SK-N-DZ (cell line): ENCODE measurements around the gene CD2AP.
"Not testable (repeated sequence)": the region's sequence is repeated elsewhere in the genome, so short reads cannot be mapped to it uniquely, and the experiment has no call there.

Experiments
- DNase-seq: peaks from one replicate; pipeline ENCODE4 v3.0.0-alpha.2; 2015; ENCODE audit warnings: low spot score

Gene CD2AP

DNA sequence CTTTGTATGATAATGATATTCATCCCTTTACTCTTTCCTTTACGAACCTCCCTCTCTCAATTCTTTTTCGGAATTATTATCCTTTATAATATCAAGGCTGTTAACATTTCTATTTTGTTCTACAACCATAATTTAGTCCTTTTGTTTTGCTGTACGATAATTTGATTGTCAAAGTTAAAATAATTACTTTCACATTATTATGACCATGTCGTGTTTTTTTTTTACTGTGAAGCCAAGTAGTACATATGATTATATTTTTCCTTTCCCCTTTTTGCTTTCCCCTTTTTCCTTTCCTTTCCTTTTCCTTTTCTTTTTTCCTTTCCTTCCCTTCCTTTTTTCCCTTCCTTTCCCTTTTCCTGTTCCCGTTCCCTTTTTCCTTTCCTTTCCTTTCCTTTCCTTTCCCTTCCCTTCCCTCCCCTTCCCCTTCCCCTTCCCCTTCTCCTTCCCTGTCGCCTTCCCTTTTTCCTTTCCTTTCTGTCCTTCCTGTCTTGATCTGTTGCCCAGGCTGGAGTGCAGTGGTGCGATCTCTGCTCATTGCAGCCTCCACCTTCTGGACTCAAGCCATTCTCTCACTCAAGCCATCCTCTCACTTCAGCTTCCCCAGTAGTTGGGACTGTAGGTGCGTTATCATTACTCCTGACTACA is 19.5 kb downstream of the CD2AP start:
- no peak for DNase-seq

DNA sequence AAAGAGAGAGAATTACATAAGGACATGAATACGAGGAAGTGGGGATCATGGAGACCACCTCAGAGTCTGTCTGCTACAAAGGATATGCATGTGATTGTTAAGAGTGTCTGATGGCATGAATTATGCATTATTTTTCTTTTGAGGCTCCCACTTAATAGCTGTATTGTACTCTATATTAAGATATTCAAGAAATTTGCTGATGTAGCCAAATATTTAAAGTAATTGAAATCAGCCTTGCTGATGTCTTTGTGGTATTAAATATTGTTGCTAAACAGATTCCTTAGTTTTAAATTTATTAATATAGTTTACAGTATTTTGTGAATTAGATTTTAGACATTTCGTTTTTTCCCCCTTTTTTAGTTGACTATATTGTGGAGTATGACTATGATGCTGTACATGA is 25.3 kb downstream of the CD2AP start:
- no peak for DNase-seq

DNA sequence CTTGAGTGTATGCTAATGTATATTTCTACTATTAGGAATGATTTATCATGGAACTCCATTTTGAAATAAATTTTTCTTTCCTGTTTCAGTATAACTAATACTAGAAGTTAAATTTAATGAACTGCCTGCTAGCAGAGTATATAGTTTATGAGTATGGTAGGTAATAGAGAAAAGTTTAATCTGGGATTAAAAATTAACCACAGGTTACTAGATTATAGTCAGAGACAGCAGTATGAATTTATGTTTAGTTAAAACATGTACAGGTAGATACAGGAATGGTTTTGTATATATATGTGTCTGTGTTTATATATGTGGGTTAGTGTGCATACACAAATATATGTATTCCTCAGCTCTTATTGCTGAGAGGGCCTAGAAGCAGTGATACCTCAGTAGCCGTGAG is 32.3 kb downstream of the CD2AP start:
- no peak for DNase-seq

DNA sequence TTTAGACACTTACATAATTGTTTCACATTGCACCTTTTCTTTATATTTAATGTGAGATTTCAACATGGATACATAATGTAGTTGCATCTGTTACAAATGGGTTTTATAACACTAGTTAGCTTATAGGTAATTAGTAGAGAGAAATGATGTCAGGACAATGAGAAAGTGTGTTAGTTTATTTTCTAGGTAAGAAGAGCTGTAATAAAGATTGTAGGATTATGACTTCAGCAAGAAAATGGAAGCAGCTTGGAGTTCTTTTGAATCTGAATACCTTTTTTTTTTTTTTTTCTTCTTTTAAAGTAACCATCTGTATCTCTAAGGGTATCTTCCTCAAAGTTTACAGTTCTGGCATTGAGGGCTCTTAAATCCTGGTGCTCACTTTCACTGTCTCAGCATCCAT is 35.3 kb downstream of the CD2AP start:
- no peak for DNase-seq

DNA sequence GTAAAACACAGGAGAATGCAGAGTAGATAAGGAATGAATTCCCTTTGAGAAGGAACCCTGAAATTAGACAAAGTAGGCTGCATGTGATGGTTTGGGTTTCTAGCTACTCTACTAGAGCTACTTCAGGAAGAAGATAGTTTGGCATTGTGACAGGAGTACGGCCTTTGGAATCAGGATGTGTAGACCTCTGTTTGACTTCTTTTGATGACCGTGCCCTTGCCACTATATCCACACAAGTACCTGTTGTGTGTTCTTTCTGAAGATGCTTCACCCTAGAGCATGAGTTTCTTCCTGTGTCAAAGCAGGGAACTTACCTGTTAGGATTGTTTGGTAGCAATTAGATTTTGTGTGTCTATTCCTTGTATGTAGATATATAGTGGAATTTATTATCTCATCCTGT is 41.7 kb downstream of the CD2AP start:
- DNase-seq: no peak

DNA sequence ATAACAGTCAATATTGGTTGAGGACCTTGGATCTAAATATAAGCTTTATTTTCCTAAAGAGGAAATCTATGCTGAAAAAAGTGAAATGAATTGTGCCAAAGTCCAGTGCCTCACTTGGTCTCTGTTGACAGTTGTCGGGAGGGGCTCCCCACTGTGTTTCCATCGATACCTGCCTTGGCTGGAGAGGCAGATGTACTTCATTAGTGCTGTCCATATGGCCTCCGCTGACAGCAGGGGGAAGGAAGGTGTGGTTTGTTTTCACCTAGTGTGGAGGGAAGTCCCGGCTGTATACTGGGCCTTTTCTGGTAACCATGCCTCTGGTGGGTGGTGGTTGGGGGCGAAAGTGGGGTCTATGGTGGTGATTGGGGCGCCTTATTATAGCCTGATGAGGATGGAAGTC is 42.7 kb downstream of the CD2AP start:
- no peak for DNase-seq

DNA sequence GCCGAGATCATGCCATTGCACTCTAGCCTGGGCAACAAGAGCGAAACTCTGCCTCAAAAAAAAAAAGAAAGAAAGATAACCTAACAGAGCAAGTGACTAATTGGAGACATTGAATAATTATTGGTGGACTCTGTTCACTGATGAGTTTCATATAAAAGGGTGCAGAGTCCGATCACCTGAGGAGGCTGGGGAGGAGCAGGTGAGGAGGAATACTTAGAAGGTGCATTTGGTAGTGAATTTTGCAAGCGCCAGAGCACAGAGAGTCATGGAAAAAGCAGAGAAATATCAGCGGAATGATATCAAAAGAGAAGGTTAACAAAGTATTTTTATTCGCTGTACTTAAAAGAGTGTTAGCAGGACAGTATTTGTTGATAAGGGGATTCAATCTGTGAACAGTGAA is 44.4 kb downstream of the CD2AP start:
- no peak for DNase-seq

DNA sequence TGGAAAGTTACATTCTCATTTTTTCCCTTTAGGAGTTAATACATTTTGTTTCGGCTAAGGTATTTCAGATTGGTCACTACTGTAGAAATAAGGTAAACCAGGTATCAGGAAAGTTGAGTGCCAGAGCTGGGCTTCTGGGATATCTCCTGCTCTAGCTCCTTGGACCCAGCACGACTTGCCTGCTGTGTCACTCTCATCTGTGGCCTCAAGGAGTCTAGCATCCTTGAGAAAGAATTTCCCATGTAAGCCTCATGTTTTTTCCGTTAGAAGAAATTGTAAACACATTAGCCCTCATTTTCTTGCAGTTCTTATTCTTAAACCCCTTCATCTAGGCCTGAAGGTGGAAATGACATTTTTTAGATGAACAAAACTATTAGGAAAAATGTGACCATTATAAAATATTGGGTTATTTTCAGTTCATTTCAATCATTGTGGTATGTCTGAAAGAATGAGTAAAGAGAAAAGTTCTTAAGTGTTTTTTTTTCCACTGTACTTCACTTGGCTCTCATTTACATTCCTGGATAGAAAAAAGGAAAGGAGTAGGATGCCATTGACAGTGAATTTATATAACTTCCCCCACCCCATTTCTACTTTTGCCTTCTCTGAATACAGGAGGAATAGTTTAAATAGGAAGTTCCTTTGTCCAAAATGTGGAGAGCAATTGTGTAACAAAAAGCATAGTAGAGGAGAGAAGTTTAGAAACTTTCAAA is 46.7 kb downstream of the CD2AP start:
- no peak for DNase-seq

DNA sequence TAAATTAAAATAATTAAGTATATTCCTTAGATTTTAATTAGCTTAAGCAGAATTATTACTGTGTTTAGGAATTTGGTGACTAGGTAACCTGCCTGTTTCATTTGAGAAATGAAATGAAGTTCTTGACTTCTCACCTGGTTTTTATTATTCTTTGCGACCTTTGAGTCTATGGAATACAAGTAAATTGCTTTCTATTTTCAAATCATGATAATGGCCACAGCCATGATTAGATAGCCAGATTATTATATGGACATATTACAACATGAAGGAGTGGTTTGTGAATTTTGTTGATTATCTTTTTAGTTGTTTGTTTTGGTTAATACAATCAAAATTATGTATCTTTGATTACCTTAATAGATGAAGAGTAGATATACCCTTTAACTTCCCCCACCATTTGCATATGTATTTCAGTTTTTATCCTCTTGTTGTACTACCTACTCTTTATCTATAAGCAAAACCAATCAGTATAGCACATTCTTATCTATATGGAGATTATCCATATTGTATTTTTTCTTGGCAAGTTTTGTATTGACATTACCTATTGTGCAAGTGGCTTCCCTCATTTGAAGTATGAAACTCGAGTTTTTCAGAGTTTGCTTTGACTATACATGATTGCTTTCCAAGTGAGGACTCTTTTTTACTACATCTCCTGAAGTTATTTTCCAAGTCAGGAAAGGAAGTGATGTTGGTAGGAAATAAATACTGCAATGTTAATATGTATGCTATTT is 47.9 kb downstream of the CD2AP start:
- no peak for DNase-seq

DNA sequence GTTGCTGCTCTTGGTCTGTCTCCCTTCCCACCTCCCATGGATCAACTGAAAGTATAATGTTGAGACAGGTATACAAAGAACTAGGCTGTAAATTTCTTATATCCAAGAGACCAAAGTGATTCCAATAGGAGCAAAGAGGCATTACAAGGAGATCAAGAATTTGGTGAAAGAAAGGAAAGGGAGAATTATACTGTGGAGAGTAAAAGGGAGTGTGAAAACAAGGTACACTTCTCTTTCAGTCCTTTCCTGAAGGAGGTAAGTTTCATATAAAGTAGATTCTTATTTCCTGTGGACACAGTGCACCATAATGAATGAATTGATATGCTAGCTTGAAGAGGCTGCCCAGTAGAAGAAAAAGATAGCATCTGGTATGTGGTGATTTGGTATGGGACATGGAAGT is 49.7 kb downstream of the CD2AP start:
- DNase-seq: no peak

DNA sequence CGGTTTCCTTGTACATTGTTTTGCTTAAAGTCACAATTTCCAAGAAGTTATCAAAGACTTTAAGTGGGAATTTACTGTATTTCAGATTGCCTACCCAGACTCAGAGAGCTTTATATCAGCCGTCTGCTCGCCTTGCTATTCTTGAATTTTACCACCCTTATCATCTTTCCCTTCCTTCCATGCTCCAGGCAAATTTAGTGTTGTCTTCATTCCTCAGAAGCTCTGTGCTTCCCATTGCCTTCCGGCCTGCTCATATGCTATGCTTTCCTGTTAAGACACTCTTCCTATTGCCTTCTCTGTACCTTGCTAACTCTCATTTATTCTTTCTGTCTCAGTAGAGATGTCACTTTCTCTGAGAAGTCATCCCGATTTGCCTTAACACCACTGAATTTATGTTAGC is 52.1 kb downstream of the CD2AP start:
- DNase-seq: no peak

DNA sequence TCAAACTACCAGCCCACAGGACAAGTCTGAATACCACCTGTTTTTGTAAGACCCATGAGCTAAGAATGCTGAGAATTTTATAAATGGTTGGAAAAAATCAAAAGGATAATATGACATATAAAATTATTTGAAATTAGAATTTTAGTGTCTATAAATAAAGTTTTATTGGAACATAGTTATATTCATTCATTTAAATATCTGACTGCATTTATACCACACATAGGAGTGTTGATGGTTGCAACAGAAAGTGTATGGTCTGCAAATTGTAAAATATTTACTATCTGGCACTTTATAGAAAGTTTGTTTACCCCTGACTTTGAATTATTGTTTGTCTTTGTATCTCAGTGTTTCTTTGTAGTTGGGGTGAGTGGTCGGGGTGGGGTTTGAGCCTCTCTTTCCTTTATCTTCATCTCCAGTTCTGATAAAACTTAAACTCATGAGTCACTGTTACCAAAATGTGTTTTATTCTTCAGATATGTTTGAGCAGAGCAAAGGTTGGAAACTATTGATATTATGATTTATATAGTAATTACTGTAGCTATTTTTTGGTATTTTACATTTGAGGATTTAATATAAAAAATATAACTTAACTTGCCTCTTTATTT is 55.5 kb downstream of the CD2AP start:
- no peak for DNase-seq

DNA sequence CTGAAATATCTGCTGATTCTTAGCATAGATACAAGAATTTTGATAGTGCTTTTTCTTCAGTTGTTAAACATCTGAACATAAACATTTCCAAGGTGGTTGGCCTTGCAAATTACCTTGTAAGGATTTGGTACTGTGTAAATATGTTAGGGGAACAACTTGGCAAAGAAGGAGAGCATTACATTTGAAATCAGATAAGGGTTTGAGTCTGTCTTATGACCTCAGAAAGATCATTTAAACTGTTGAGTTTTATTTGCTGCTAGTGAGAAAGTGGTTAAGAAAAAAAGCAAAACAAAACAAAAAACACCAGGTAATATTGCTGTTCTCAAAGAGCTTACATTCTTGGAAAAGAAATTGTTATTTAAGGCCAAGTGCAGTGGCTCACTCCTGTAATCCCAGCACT is 56.5 kb downstream of the CD2AP start:
- DNase-seq: no peak

DNA sequence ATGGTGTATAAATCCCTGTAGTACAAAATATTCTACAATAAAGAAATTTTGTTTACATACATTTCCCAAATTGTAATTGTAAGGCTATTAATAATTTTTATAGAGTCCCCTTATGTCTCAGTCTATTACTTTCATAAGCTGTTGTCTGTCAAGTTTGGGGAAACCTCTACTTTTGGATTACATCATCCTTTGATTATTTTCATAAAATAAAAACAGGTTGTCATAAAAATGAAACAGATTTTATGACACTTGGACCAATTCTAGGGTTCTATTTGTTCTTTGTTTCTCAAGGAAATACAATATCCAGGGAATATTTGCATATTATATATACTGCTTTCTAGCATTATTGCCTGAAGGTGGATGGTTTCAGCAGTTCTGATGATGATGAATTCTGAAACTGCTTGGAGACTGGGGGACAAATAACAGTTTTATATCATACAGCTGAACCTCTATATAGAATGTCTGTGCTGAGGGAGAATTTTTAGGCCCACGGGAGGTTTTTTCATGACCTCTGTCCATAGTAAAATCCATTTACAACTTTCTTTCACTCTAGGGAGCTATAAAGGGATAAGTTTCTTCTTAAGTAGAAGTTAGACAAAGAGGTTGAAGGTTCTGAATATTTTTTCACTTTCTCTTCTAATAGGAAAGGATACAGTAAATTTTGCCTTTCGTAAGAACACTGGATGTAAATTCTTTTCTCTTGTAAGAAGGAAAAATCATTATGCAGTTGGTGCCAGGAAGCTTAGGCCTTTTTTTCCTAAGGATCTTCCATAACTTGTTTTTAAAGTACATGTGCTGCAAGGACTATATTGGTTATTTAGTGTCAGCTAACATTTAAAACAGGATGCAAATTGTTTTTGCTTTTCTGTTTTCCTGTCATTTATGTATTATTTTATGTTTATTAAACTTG is 58.0 kb downstream of the CD2AP start:
- no peak for DNase-seq

DNA sequence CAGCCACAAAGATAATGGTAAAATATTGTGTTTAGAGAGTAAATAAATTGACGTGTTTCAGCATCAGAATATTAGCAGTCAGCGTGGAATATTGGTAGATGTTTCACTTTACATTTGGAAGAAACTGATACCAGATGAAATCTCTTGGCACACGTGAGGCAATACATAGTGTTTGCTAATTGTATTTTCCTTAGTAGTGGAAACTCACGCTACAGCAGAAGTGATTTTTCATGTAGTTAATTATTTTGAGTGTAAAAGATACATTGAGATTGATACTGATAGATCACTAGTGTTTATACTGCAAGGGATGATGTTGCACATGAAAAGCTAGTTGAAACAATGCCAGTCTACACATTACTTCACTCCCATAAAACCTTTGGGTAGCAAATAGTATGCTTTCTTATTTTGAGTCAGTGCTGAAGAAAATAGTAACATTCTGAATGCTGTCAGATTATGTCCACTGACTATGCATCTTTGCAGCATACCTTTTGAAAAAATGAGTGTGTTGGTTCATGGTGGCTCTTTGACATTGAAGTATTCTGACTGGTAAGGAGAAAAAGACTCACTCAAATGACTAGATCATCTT is 59.3 kb downstream of the CD2AP start:
- no peak for DNase-seq

DNA sequence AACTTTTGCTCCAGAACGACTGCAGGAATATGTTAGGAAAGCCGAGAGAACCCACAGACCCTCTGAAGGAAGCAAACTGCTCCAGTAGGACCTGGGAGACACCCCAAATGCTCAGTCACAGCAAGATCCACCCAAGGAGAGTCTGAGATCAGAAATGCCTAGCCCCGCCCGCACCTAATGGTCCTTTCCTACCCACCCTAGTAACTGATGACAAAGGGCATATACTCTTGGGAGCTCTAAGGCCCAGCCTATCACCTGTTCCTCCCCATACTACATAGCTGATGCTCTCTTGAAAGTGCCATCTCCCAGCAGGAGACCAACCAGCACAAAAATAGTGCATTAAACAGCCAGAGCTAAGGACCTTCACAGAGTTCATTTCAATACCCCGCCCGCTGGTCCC is 67.6 kb downstream of the CD2AP start:
- DNase-seq: no peak

DNA sequence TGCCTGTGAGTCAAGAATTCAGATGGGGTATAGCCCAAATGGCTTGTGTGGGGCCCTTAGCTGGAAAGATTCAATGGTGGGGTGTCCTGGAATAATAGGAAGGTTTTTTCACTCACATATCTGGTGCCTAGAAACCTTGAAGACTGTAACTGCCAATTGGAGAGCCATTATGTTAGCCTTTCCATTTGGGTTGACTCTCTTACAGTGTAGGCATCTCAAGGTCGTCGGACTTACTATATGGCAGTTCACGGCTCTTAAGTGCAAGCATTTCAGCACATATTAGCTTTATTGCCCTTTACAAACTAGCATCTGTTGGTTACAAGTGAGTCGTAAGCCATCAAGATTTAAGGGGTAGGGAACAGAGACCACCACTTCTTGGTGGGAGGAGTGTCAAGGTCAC is 74.1 kb downstream of the CD2AP start:
- DNase-seq: no peak

DNA sequence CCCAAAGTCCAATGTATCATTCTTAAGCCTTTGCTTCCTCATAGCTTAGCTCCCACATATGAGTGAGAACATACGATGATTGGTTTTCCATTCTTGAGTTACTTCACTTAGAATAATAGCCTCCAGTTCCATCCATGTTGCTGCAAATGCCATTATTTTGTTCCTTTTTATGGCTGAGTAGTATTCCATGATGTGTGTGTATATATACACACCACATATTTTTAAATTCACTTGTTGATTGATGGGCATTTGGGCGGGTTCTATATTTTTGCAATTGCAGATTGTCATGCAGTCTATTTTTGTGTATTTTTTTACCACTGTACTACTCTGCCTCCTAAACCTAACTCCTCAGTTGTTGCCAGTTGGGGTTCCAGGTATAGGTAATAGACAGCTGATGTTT is 74.7 kb downstream of the CD2AP start:
- DNase-seq: no peak

DNA sequence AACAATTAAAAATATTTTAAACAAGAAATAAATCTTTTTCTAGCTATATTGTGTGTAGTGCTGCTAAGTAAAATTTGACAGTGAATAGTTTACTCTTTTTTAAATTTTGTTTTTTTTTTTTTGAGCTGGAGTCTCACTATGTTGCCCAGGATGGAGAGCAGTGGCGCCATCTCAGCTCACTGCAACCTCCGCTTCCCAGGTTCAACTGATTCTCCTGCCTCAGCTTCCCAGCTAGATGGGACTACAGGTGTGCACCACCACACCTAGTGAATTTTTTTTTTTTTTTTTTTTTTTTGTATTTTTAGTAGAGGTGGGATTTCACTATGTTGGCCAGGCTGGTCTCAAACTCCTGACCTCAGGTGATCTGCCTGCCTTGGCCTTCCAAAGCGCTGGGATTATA is 75.7 kb downstream of the CD2AP start:
- not testable (repeated sequence) for DNase-seq

DNA sequence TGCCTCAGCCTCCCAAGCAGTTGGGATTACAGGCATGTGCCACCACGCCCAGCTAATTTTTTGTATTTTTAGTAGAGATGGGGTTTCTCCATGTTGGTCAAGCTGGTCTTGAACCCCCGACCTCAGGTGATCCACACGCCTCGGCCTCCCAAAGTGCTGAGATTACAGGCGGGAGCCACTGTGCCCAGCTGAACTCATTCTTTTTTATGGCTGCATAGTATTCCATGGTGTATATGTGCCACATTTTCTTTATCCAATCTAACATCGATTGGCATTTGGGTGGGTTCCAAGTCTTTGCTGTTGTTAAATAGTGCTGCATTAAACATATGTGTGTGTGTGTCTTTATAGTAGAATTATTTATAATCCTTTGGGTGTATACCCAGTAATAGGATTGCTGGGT is 78.9 kb downstream of the CD2AP start:
- DNase-seq: not testable (repeated sequence)

DNA sequence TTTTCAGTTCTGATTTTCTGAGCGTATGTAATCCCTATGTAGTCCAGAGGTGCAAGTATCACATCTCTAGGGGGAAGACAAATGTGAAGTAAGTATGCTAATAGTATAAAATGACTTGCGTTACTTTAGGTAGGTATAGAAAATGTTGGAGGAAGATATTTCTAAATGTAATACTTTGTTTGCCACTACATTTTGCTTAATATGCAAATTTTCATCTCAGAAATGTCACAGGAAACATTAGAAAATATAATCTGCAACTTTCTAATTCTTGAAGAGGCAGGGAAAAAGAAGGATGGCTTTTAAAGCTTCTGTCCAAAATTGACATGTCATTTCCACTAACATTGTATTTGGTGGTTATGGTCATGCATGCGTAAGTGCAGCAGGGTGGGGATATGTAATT is 85.6 kb downstream of the CD2AP start:
- DNase-seq: no peak
